ENCODE results near the gene SUV39H2.

DNA sequence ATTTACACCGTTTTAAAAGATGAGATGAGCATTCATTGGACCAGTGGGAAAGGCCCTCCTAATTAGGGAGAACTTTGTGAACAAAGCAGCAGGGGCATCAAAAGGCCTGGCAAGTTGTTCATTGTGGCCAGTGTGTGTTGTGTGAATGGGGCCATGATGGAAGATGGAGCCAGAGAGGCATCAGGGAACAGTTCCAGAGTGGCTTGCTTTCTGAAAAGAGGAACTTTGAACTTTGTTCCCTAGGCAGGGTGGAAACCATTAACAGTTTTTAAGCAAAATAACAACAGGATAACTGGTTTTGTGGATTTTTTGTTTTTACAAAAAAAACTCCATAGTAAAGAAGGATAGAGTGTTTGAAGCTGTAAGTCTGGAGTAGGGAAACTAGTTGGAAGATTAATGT, 12.5 kb downstream of the SUV39H2 start:
- TF ChIP-seq POLR2A (IDR thresholded peaks at IDR 0.05) (no peak), POLR2AphosphoS5 (IDR thresholded peaks at IDR 0.05; ENCODE audit: insufficient read depth in 1 of 2, low read depth in 1 of 2) (no peak)
- TF ChIP-seq, protein P1, sequence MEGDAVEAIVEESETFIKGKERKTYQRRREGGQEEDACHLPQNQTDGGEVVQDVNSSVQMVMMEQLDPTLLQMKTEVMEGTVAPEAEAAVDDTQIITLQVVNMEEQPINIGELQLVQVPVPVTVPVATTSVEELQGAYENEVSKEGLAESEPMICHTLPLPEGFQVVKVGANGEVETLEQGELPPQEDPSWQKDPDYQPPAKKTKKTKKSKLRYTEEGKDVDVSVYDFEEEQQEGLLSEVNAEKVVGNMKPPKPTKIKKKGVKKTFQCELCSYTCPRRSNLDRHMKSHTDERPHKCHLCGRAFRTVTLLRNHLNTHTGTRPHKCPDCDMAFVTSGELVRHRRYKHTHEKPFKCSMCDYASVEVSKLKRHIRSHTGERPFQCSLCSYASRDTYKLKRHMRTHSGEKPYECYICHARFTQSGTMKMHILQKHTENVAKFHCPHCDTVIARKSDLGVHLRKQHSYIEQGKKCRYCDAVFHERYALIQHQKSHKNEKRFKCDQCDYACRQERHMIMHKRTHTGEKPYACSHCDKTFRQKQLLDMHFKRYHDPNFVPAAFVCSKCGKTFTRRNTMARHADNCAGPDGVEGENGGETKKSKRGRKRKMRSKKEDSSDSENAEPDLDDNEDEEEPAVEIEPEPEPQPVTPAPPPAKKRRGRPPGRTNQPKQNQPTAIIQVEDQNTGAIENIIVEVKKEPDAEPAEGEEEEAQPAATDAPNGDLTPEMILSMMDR (IDR thresholded peaks at IDR 0.05): no peak

Data from vagina (tissue), 2 donors.